NOMO-1 (cell line): ENCODE data around the gene PELI1.

Experiments
- DNase-seq, 2 experiments: peaks; one replicate each; lab custom pipeline; 2025; ENCODE audit not compliant: unreplicated experiment in 2 of 2; lab: John Stamatoyannopoulos, UW

The PELI1 gene

GRCh38 chr2:64162516-64162915 is 18.3 kb upstream of the PELI1 start:
- DNase-seq = no peak

- DNase-seq = no peak
Measured at GRCh38 chr2:64157792-64158191, 13.6 kb upstream of the PELI1 start.

- DNase-seq = no peak
Measured at GRCh38 chr2:64153811-64154210, 9.6 kb upstream of the PELI1 start.

- DNase-seq = no peak
Measured at GRCh38 chr2:64151476-64151875, 7.3 kb upstream of the PELI1 start.

GRCh38 chr2:64145714-64146113 is 1.5 kb upstream of the PELI1 start:
- no peak for DNase-seq

GRCh38 chr2:64145119-64145518 is 899 bp upstream of the PELI1 start:
- no peak for DNase-seq

GRCh38 chr2:64143169-64144056 is 807 bp downstream of the PELI1 start:
- peak in 1 of 2 experiments; percentile 45 for DNase-seq

GRCh38 chr2:64142741-64143168 is 1.5 kb downstream of the PELI1 start:
- no peak for DNase-seq

GRCh38 chr2:64141674-64142405 is 2.4 kb downstream of the PELI1 start:
- no peak for DNase-seq

GRCh38 chr2:64140665-64141200 is 3.5 kb downstream of the PELI1 start:
- no peak for DNase-seq

GRCh38 chr2:64139956-64140355 is 4.3 kb downstream of the PELI1 start:
- no peak for DNase-seq

GRCh38 chr2:64137996-64138395 is 6.2 kb downstream of the PELI1 start:
- no peak for DNase-seq

- peak in 1 of 2 experiments; percentile 68 for DNase-seq
Measured at GRCh38 chr2:64137567-64137966, 6.7 kb downstream of the PELI1 start.

GRCh38 chr2:64135421-64135820 is 8.8 kb downstream of the PELI1 start:
- DNase-seq = no peak

- DNase-seq = no peak
Measured at GRCh38 chr2:64134813-64135212, 9.4 kb downstream of the PELI1 start.

GRCh38 chr2:64133828-64134227 is 10.4 kb downstream of the PELI1 start:
- no peak for DNase-seq

- DNase-seq = no peak
Measured at GRCh38 chr2:64133354-64133753, 10.9 kb downstream of the PELI1 start.

- no peak for DNase-seq
Measured at GRCh38 chr2:64130333-64130732, 13.9 kb downstream of the PELI1 start.

GRCh38 chr2:64128943-64129391 is 15.3 kb downstream of the PELI1 start:
- DNase-seq = no peak

GRCh38 chr2:64128406-64128805 is 15.8 kb downstream of the PELI1 start:
- DNase-seq = no peak

- no peak for DNase-seq
Measured at GRCh38 chr2:64127119-64127518, 17.1 kb downstream of the PELI1 start.

- no peak for DNase-seq
Measured at GRCh38 chr2:64126601-64127000, 17.6 kb downstream of the PELI1 start.
